GM18507 (cell line): Measurements from ENCODE around the gene CLDN24.

ENCODE experiments used
- DNase-seq: peaks from one replicate; pipeline ENCODE4 v3.0.0; 2011; ENCODE audit warnings: low read depth; ENCODE audit not compliant: insufficient read length; ENCODE audit errors: extremely low spot score
- FAIRE-seq: peaks from 2 replicates; lab custom pipeline; 2011; peaks lifted over from hg19 to GRCh38; lab: Jason Lieb, UNC

CLDN24 gene

GRCh38 chr4:183322326-183322725 lies at the start of gene CLDN24:
Gene CLDN24 (minus strand): TSS chr4:183322426. CDS start chr4:183322426, 0 bp downstream.
- DNase-seq (no peak), FAIRE-seq (no peak)

GRCh38 chr4:183370786-183371185 lies 48.6 kb upstream of the CLDN24 start:
- DNase-seq (no peak), FAIRE-seq (no peak)

- no peak for DNase-seq
- no peak for FAIRE-seq
These were observed 46.8 kb upstream of the CLDN24 start for GRCh38 chr4:183369073-183369472.

GRCh38 chr4:183366206-183366835 lies 44.1 kb upstream of the CLDN24 start:
- FAIRE-seq: no peak

GRCh38 chr4:183364025-183364424 lies 41.8 kb upstream of the CLDN24 start:
- FAIRE-seq: no peak
- no peak for DNase-seq

More at GRCh38 chr4:183366206-183366835, 44.1 kb upstream of the CLDN24 start:
- DNase-seq: no peak

GRCh38 chr4:183362916-183363542 lies 40.8 kb upstream of the CLDN24 start:
- DNase-seq (no peak), FAIRE-seq (no peak)

GRCh38 chr4:183362036-183362435 lies 39.8 kb upstream of the CLDN24 start:
- DNase-seq (no peak), FAIRE-seq (no peak)

GRCh38 chr4:183360161-183360919 lies 38.1 kb upstream of the CLDN24 start:
- DNase-seq (no peak), FAIRE-seq (no peak)

- DNase-seq (no peak), FAIRE-seq (no peak)
These were observed 36.1 kb upstream of the CLDN24 start for GRCh38 chr4:183358215-183358755.

GRCh38 chr4:183356931-183357675 lies 34.9 kb upstream of the CLDN24 start:
- FAIRE-seq: no peak
- DNase-seq: no peak

- no peak for FAIRE-seq
These were observed 34.1 kb upstream of the CLDN24 start for GRCh38 chr4:183356173-183356830.

GRCh38 chr4:183355405-183355804 lies 33.2 kb upstream of the CLDN24 start:
- no peak for DNase-seq
- no peak for FAIRE-seq

More at GRCh38 chr4:183356173-183356830, 34.1 kb upstream of the CLDN24 start:
- no peak for DNase-seq

- FAIRE-seq (no peak), DNase-seq (no peak)
These were observed 32.0 kb upstream of the CLDN24 start for GRCh38 chr4:183354219-183354618.

GRCh38 chr4:183353557-183353956 lies 31.3 kb upstream of the CLDN24 start:
- no peak for FAIRE-seq

GRCh38 chr4:183352546-183352945 lies 30.3 kb upstream of the CLDN24 start:
- DNase-seq (no peak), FAIRE-seq (no peak)

More at GRCh38 chr4:183353557-183353956, 31.3 kb upstream of the CLDN24 start:
- DNase-seq: no peak

- FAIRE-seq (no peak), DNase-seq (no peak)
These were observed 28.3 kb upstream of the CLDN24 start for GRCh38 chr4:183350317-183351071.

- no peak for DNase-seq
- FAIRE-seq: no peak
These were observed 27.4 kb upstream of the CLDN24 start for GRCh38 chr4:183349673-183350072.
